Measurements from ENCODE around the gene PLCH2. TPM values are rescaled to one million over a fixed set of nuclear protein-coding genes. Genes with fewer than 3 reads are reported as not detected.

Gene PLCH2
- total and polyA plus RNA-seq, 4 donors = 0.33 to 1.3 (median 1.0) TPM; not detected in 1

GRCh38 chr1:2435091-2435490 lies 41.0 kb upstream of the PLCH2 start:
- H3K4me3 ChIP-seq (ENCODE audit: low read depth in 1 of 3, low read length in 3 of 3) = no peak overlapping the region
- H3K27me3 ChIP-seq (ENCODE audit: control insufficient read depth in 4 of 4, insufficient read depth in 4 of 4, low read length in 3 of 4) = no peaks in the 10 kb centered on the region

GRCh38 chr1:2435746-2436355 lies 40.2 kb upstream of the PLCH2 start:
- H3K36me3 ChIP-seq (ENCODE audit: control insufficient read depth in 4 of 4, insufficient read depth in 3 of 4, low read depth in 1 of 4, low read length in 3 of 4) = no peaks in the 10 kb centered on the region

More at GRCh38 chr1:2435091-2435490, 41.0 kb upstream of the PLCH2 start:
- H3K4me1 ChIP-seq (ENCODE audit: control insufficient read depth in 4 of 4, insufficient read depth in 4 of 4, low read length in 3 of 4) = no peaks in the 10 kb centered on the region
- H3K9ac ChIP-seq (ENCODE audit: low read depth in 1 of 2, low read length in 2 of 2) = no peak overlapping the region
- no peaks in the 10 kb centered on the region for H3K9me3 ChIP-seq (ENCODE audit: control insufficient read depth in 4 of 4, low read length in 3 of 4)
- no peak for TF ChIP-seq ZBTB33 (IDR thresholded peaks at IDR 0.05)
- TF ChIP-seq HNF4G (IDR thresholded peaks at IDR 0.05) = no peak
- no peak for DNase-seq (ENCODE audit: low spot score)
- H3K27ac ChIP-seq (ENCODE audit: low read depth in 1 of 2, low read length in 2 of 2) = no peak overlapping the region
- WGBS = 65% methylated on average over 9 of the region's 9 CpGs
- H3K36me3 ChIP-seq (ENCODE audit: control insufficient read depth in 4 of 4, insufficient read depth in 3 of 4, low read depth in 1 of 4, low read length in 3 of 4) = no peaks in the 10 kb centered on the region

GRCh38 chr1:2436876-2437275 lies 39.2 kb upstream of the PLCH2 start:
- H3K4me3 ChIP-seq (ENCODE audit: low read depth in 1 of 3, low read length in 3 of 3) = no peak overlapping the region
- no peaks in the 10 kb centered on the region for H3K36me3 ChIP-seq (ENCODE audit: control insufficient read depth in 4 of 4, insufficient read depth in 3 of 4, low read depth in 1 of 4, low read length in 3 of 4)
- no peaks in the 10 kb centered on the region for H3K9me3 ChIP-seq (ENCODE audit: control insufficient read depth in 4 of 4, low read length in 3 of 4)
- no peaks in the 10 kb centered on the region for H3K4me1 ChIP-seq (ENCODE audit: control insufficient read depth in 4 of 4, insufficient read depth in 4 of 4, low read length in 3 of 4)
- no peak for DNase-seq (ENCODE audit: low spot score)
- WGBS = 86% methylated on average over 7 of the region's 7 CpGs
- H3K27me3 ChIP-seq (ENCODE audit: control insufficient read depth in 4 of 4, insufficient read depth in 4 of 4, low read length in 3 of 4) = peaks cover 0 to 4% (median 0%) of the 10 kb centered on the region in 4 donors
- no peak overlapping the region for H3K27ac ChIP-seq (ENCODE audit: low read depth in 1 of 2, low read length in 2 of 2)
- H3K9ac ChIP-seq (ENCODE audit: low read depth in 1 of 2, low read length in 2 of 2) = no peak overlapping the region
- TF ChIP-seq NR2F2 (IDR thresholded peaks at IDR 0.05) = no peak
- TF ChIP-seq CTCF (IDR thresholded peaks at IDR 0.05; ENCODE audit: low read depth, low read length, missing input control) = no peak
- no peak for TF ChIP-seq HNF4A (conservative IDR thresholded peaks at IDR 0.05)
- no peak for TF ChIP-seq MAX (IDR thresholded peaks at IDR 0.05)
- no peak for TF ChIP-seq REST (IDR thresholded peaks at IDR 0.05)
- TF ChIP-seq JUND (IDR thresholded peaks at IDR 0.05) = no peak

More at GRCh38 chr1:2435746-2436355, 40.2 kb upstream of the PLCH2 start:
- H3K27me3 ChIP-seq (ENCODE audit: control insufficient read depth in 4 of 4, insufficient read depth in 4 of 4, low read length in 3 of 4) = no peaks in the 10 kb centered on the region
- 80% methylated on average over 2 of the region's 2 CpGs for WGBS
- no peaks in the 10 kb centered on the region for H3K9me3 ChIP-seq (ENCODE audit: control insufficient read depth in 4 of 4, low read length in 3 of 4)
- DNase-seq (ENCODE audit: low spot score) = no peak
- H3K4me3 ChIP-seq (ENCODE audit: low read depth in 1 of 3, low read length in 3 of 3) = no peak overlapping the region
- H3K27ac ChIP-seq (ENCODE audit: low read depth in 1 of 2, low read length in 2 of 2) = no peak overlapping the region
- TF ChIP-seq FOXA1 (IDR thresholded peaks at IDR 0.05) = no peak
- no peak for TF ChIP-seq ATF3 (IDR thresholded peaks at IDR 0.05)
- no peak for TF ChIP-seq MAX (IDR thresholded peaks at IDR 0.05)
- no peak for TF ChIP-seq EGR1 (IDR thresholded peaks at IDR 0.05; ENCODE audit: low read depth in 2 of 2)
- TF ChIP-seq FOXA2 (IDR thresholded peaks at IDR 0.05) = no peak
- TF ChIP-seq RAD21 (IDR thresholded peaks at IDR 0.05) = no peak
- TF ChIP-seq NR2F2 (IDR thresholded peaks at IDR 0.05) = no peak
- TF ChIP-seq GABPA (IDR thresholded peaks at IDR 0.05 in 1 of 2, conservative IDR thresholded peaks at IDR 0.05 in 1 of 2) = no peak
- no peak for TF ChIP-seq RXRA (IDR thresholded peaks at IDR 0.05)
- no peak for TF ChIP-seq ZBTB33 (IDR thresholded peaks at IDR 0.05)
- TF ChIP-seq JUND (IDR thresholded peaks at IDR 0.05) = no peak
- no peak for TF ChIP-seq HNF4A (conservative IDR thresholded peaks at IDR 0.05)
- no peak for TF ChIP-seq HNF4G (IDR thresholded peaks at IDR 0.05)
- no peaks in the 10 kb centered on the region for H3K4me1 ChIP-seq (ENCODE audit: control insufficient read depth in 4 of 4, insufficient read depth in 4 of 4, low read length in 3 of 4)
- no peak overlapping the region for H3K9ac ChIP-seq (ENCODE audit: low read depth in 1 of 2, low read length in 2 of 2)

Data from liver (tissue), 9 donors.